ENCODE results near the gene RSL1D1. TPM values are rescaled to one million over a fixed set of nuclear protein-coding genes. Genes with fewer than 3 reads are reported as not detected.
A peak's percentile ranks its signal among the peaks of the same experiment; 100 is the strongest.

The RSL1D1 gene
- polyA plus RNA-seq, 3 donors, result 46.1 to 182 (median 124) TPM

GRCh38 chr16:11796227-11797165 lies 54.8 kb downstream of the RSL1D1 start:
- H3K36me3 ChIP-seq (replicated peaks in 1 of 2; ENCODE audit: control insufficient read depth in 1 of 2, insufficient read depth in 2 of 2, low read length in 2 of 2), result peaks cover 7 to 35% of the 10 kb centered on the region in 2 donors
- Mint-ChIP-seq H3K9me3 (peaks cover 0 to 9% (median 0%) of the 10 kb centered on the region in 7 donors), H3K27me3 (ENCODE audit: low read depth in 3 of 3) (peaks cover 0 to 4% (median 1%) of the 10 kb centered on the region in 3 donors), H3K4me1 (peaks cover 77% of the 10 kb centered on the region), H3K27ac (peak overlapping the region; percentile 92 to 97 (median 96)), H3K36me3 (peaks cover 23 to 29% of the 10 kb centered on the region in 2 donors), H3K4me3 (peak overlapping the region; percentile 89 to 91)
- peak overlapping the region; percentile 97 for H3K9ac ChIP-seq (ENCODE audit: insufficient read depth, low read length, poor library complexity, severe bottlenecking)
- TF ChIP-seq CTCF (IDR thresholded peaks at IDR 0.05), result no peak
- H3K79me2 ChIP-seq (ENCODE audit: insufficient read depth, low read length), result peaks cover 87% of the 10 kb centered on the region
- peaks cover 53 to 67% of the 10 kb centered on the region in 2 donors for H3K4me1 ChIP-seq (ENCODE audit: control insufficient read depth in 1 of 2, insufficient read depth in 2 of 2, low read length in 2 of 2)
- peak overlapping the region; percentile 88 for H3K4me2 ChIP-seq (replicated peaks; ENCODE audit: extremely low read depth, low read length, poor library complexity, severe bottlenecking)
- DNase-seq, result peak; percentile 25 to 60 (median 51)
- peak overlapping the region; percentile 48 for H2AFZ ChIP-seq (ENCODE audit: insufficient read depth, low read depth, low read length, poor library complexity, severe bottlenecking)
- intact Hi-C loops (cut with micrococcal nuclease), result loop anchor here (2.0 to 5.0 kb wide), 3 partner anchors 54 to 56 kb away; partner anchors contain the start of genes RSL1D1 (in 2 of the 2) and TXNDC11 (in 2 of the 2)
- H4K20me1 ChIP-seq (ENCODE audit: insufficient read depth, low read length), result peaks cover 51% of the 10 kb centered on the region
- peak overlapping the region; percentile 67 to 96 (median 95) for H3K4me3 ChIP-seq (replicated peaks in 1 of 3; ENCODE audit: low read depth in 2 of 3, low read length in 3 of 3)
- H3K9me3 ChIP-seq (replicated peaks in 1 of 2; ENCODE audit: control insufficient read depth in 1 of 2, insufficient read depth in 1 of 2, low read length in 2 of 2), result no peaks in the 10 kb centered on the region
- H3K27me3 ChIP-seq (ENCODE audit: control insufficient read depth in 2 of 2, insufficient read depth in 2 of 2, low read length in 2 of 2), result no peaks in the 10 kb centered on the region
- under 1% methylated on average over 65 of the region's 93 CpGs for WGBS (ENCODE audit: insufficient coverage)
- H3K27ac ChIP-seq (ENCODE audit: low read depth in 1 of 2, low read length in 2 of 2), result peak overlapping the region; percentile 92 to 95

- peak overlapping the region; percentile 67 to 96 (median 95) for H3K4me3 ChIP-seq (replicated peaks in 1 of 3; ENCODE audit: low read depth in 2 of 3, low read length in 3 of 3)
- peak overlapping the region; percentile 92 to 97 (median 96) for H3K27ac Mint-ChIP-seq
- no peaks in the 10 kb centered on the region for H3K9me3 ChIP-seq (replicated peaks in 1 of 2; ENCODE audit: control insufficient read depth in 1 of 2, insufficient read depth in 1 of 2, low read length in 2 of 2)
- H3K36me3 Mint-ChIP-seq, result peaks cover 21 to 30% of the 10 kb centered on the region in 2 donors
- H3K79me2 ChIP-seq (ENCODE audit: insufficient read depth, low read length), result peaks cover 87% of the 10 kb centered on the region
- peaks cover 58% of the 10 kb centered on the region for H4K20me1 ChIP-seq (ENCODE audit: insufficient read depth, low read length)
- peaks cover 0 to 4% (median 1%) of the 10 kb centered on the region in 3 donors for H3K27me3 Mint-ChIP-seq (ENCODE audit: low read depth in 3 of 3)
- TF ChIP-seq CTCF (IDR thresholded peaks at IDR 0.05), result no peak
- peak overlapping the region; percentile 92 to 95 for H3K27ac ChIP-seq (ENCODE audit: low read depth in 1 of 2, low read length in 2 of 2)
- no peak for DNase-seq
- H3K4me1 Mint-ChIP-seq, result peaks cover 78% of the 10 kb centered on the region
- H3K9me3 Mint-ChIP-seq, result peaks cover 0 to 9% (median 0%) of the 10 kb centered on the region in 7 donors
- H3K4me2 ChIP-seq (replicated peaks; ENCODE audit: extremely low read depth, low read length, poor library complexity, severe bottlenecking), result peak overlapping the region; percentile 88
- peaks cover 7 to 41% of the 10 kb centered on the region in 2 donors for H3K36me3 ChIP-seq (replicated peaks in 1 of 2; ENCODE audit: control insufficient read depth in 1 of 2, insufficient read depth in 2 of 2, low read length in 2 of 2)
- peaks cover 47 to 60% of the 10 kb centered on the region in 2 donors for H3K4me1 ChIP-seq (ENCODE audit: control insufficient read depth in 1 of 2, insufficient read depth in 2 of 2, low read length in 2 of 2)
- no peaks in the 10 kb centered on the region for H3K27me3 ChIP-seq (ENCODE audit: control insufficient read depth in 2 of 2, insufficient read depth in 2 of 2, low read length in 2 of 2)
- peak overlapping the region; percentile 89 to 91 for H3K4me3 Mint-ChIP-seq
- peak overlapping the region; percentile 48 for H2AFZ ChIP-seq (ENCODE audit: insufficient read depth, low read depth, low read length, poor library complexity, severe bottlenecking)
- peak overlapping the region; percentile 97 for H3K9ac ChIP-seq (ENCODE audit: insufficient read depth, low read length, poor library complexity, severe bottlenecking)
- intact Hi-C loops (cut with micrococcal nuclease), result loop anchor here (2.0 to 5.0 kb wide), 3 partner anchors 54 to 56 kb away; partner anchors contain the start of genes RSL1D1 (in 2 of the 2) and TXNDC11 (in 2 of the 2)
- 40% methylated on average over 1 of the region's 8 CpGs for WGBS (ENCODE audit: insufficient coverage)
These were observed 55.5 kb downstream of the RSL1D1 start for GRCh38 chr16:11795887-11796226.

Measured in CD14-positive monocyte (primary cell).